Spleen (tissue), 11 donors: ENCODE data around the gene PLEKHJ1. TPM values are rescaled to one million over a fixed set of nuclear protein-coding genes. Genes with fewer than 3 reads are reported as not detected.
A peak's percentile ranks its signal among the peaks of the same experiment; 100 is the strongest.

Source experiments
- DNase-seq: peaks from one replicate; pipeline ENCODE4 v3.0.0-alpha.2; 2020
- H3K27ac ChIP-seq, 8 donors: fragments of 200-600 bp; sonication (generic) in 7 of 8; 1 replicate in 4 of 8; 2 replicates in 4 of 8; pipeline versions ENCODE4 v1.5.0 to v1.8.0; 2016 to 2021; ENCODE audit warnings: inconsistent platforms in 4 of 8, mild to moderate bottlenecking in 4 of 8, moderate library complexity in 1 of 8
- H3K27me3 ChIP-seq, 7 donors: fragments of 200-600 bp; sonication (generic) in 6 of 7; replicated peaks in 1 of 7; 1 replicate in 4 of 7; 2 replicates in 3 of 7; pipeline versions ENCODE4 v1.5.0 to v1.8.0; 2016 to 2021; ENCODE audit warnings: inconsistent platforms in 3 of 7, mild to moderate bottlenecking in 1 of 7
- H3K36me3 ChIP-seq, 6 donors: fragments of 200-600 bp; sonication (generic) in 5 of 6; 1 replicate in 4 of 6; 2 replicates in 2 of 6; pipeline versions ENCODE4 v1.5.0 to v1.8.0; 2016 to 2021; ENCODE audit warnings: inconsistent platforms in 2 of 6
- H3K4me1 ChIP-seq, 6 donors: fragments of 200-600 bp; sonication (generic) in 5 of 6; 1 replicate in 3 of 6; 2 replicates in 3 of 6; pipeline versions ENCODE4 v1.5.0 to v1.8.0; 2016 to 2021; ENCODE audit warnings: inconsistent platforms in 3 of 6
- H3K4me3 ChIP-seq, 8 donors: fragments of 200-600 bp; sonication (generic) in 7 of 8; 1 replicate in 4 of 8; 2 replicates in 4 of 8; pipeline versions ENCODE4 v1.5.0 to v1.8.0; 2016 to 2021; ENCODE audit warnings: inconsistent platforms in 4 of 8, mild to moderate bottlenecking in 4 of 8, moderate library complexity in 2 of 8
- H3K9me3 ChIP-seq, 8 donors: fragments of 200-600 bp; sonication (generic) in 7 of 8; 1 replicate in 4 of 8; 2 replicates in 4 of 8; pipeline versions ENCODE4 v1.5.0 to v1.8.0; 2016 to 2021; ENCODE audit warnings: inconsistent platforms in 4 of 8
- CTCF ChIP-seq, 11 experiments: fragments of 200-600 bp in 7 of 11; fragments of 450-650 bp in 4 of 11; sonication (generic) in 4 of 11; IDR thresholded peaks in 8 of 11; conservative IDR thresholded peaks in 3 of 11; 1 replicate in 7 of 11; 2 replicates in 4 of 11; pipeline versions ENCODE4 v1.4.0 to v1.8.0; 2016 to 2021; ENCODE audit warnings: antibody characterized with exemption in 11 of 11, inconsistent platforms in 4 of 11, mild to moderate bottlenecking in 1 of 11
- POLR2A ChIP-seq, 3 donors: fragments of 450-650 bp; IDR thresholded peaks; one replicate each; pipeline ENCODE4 v1.5.1; 2017; ENCODE audit warnings: antibody characterized with exemption in 3 of 3, mild to moderate bottlenecking in 1 of 3
- POLR2AphosphoS5 ChIP-seq, 3 donors: sonication (generic); formaldehyde crosslinking; IDR thresholded peaks; one replicate each; pipeline ENCODE4 v1.5.1; 2017; ENCODE audit warnings: antibody characterized with exemption in 3 of 3
- WGBS, 5 donors: extraction: QIAGEN DNeasy Blood & Tissue Kit in 3 of 5; methylation state at CpG; one replicate each; pipeline versions ENCODE4 v1.1.5 to v1.1.7; 2013 to 2018; 5-methylcytosine and 5-hydroxymethylcytosine counted together
- intact Hi-C: fragments of 100-400 bp; cut with DNase I; formaldehyde crosslinking; loops from one replicate; pipeline ENCODE4 v1.15.0; 2023; ENCODE audit warnings: low total_unique reads
- polyA plus RNA-seq, 3 donors: library from polyadenylated mRNA; stranded (reverse); fragments of 200-250 nt; gene quantifications; one replicate each; pipeline ENCODE4 v1.2.1, GENCODE V29; 2013
- total RNA-seq, 7 donors: library from RNA; depleted of rRNA in 3 of 7; stranded (reverse); fragments of >200 nt in 3 of 7; fragmentation: NEBNext Ultra II Directional in 4 of 7; extraction: Animal tissue kit (Norgen Biotek cat#: 25700) in 4 of 7; gene quantifications; one replicate each; pipeline versions ENCODE4 v1.1.0 to v1.2.1, GENCODE V29; 2016 to 2021
- donor health status: healthy with polysubstance abuse.
- donor health status: DM: no; HTN: no; CAD: no; lungs with moderate emphysema.
- donor health status: DM: no; HTN: no; CAD: no.
- donor health status: Bipolar disorder and iron deficiency.
- donor health status: healthy.
- donor health status: DM: no; HTN: no; CAD: no.
- donor health status: DM: yes; HTN: yes; CAD: no.

The PLEKHJ1 gene
- total and polyA plus RNA-seq, 10 donors: 37.7 to 117 (median 57.4) TPM

GRCh38 chr19:2188708-2189385, 47.3 kb downstream of the PLEKHJ1 start:
- Histone ChIP-seq H3K4me1 (peaks cover 4 to 55% (median 31%) of the 10 kb centered on the region in 6 donors), H3K4me3 (no peak overlapping the region), H3K27me3 (no peaks in the 10 kb centered on the region), H3K36me3 (peaks cover 0 to 99% (median 65%) of the 10 kb centered on the region in 6 donors), H3K27ac (peak overlapping the region in 3 of 8 donors; percentile 57 to 72 (median 63)), H3K9me3 (no peaks in the 10 kb centered on the region)
- TF ChIP-seq POLR2A (IDR thresholded peaks at IDR 0.05): no peak
- no peak for TF ChIP-seq POLR2AphosphoS5 (IDR thresholded peaks at IDR 0.05)
- TF ChIP-seq CTCF (IDR thresholded peaks at IDR 0.05 in 8 of 11, conservative IDR thresholded peaks at IDR 0.05 in 3 of 11): no peak
- 91 to 96% (median 95%) methylated on average over 9 to 19 of the region's 19 CpGs for WGBS, 5 donors
- intact Hi-C loops: no loop called here
- no peak for DNase-seq

- no peaks in the 10 kb centered on the region for H3K27me3 ChIP-seq
- TF ChIP-seq CTCF (IDR thresholded peaks at IDR 0.05 in 8 of 11, conservative IDR thresholded peaks at IDR 0.05 in 3 of 11): no peak
- peak in 1 of 3 donors; percentile 12 for TF ChIP-seq POLR2AphosphoS5 (IDR thresholded peaks at IDR 0.05)
- peak overlapping the region in 4 of 8 donors; percentile 8 to 72 (median 52) for H3K27ac ChIP-seq
- no peak overlapping the region for H3K4me3 ChIP-seq
- H3K9me3 ChIP-seq: no peaks in the 10 kb centered on the region
- intact Hi-C loops: no loop called here
- 67 to 96% (median 82%) methylated on average over 8 to 13 of the region's 13 CpGs for WGBS, 5 donors
- DNase-seq: no peak
- H3K4me1 ChIP-seq: peaks cover 7 to 72% (median 46%) of the 10 kb centered on the region in 6 donors
- peaks cover 0 to 99% (median 55%) of the 10 kb centered on the region in 6 donors for H3K36me3 ChIP-seq
These were observed 49.0 kb downstream of the PLEKHJ1 start for GRCh38 chr19:2187159-2187558.

GRCh38 chr19:2186071-2186846, 49.9 kb downstream of the PLEKHJ1 start:
- Histone ChIP-seq H3K27me3 (no peaks in the 10 kb centered on the region), H3K4me3 (no peak overlapping the region), H3K9me3 (no peaks in the 10 kb centered on the region), H3K4me1 (peaks cover 7 to 81% (median 49%) of the 10 kb centered on the region in 6 donors), H3K27ac (peak overlapping the region in 6 of 8 donors; percentile 54 to 72 (median 56)), H3K36me3 (peaks cover 0 to 99% (median 53%) of the 10 kb centered on the region in 6 donors)
- intact Hi-C loops: no loop called here
- DNase-seq: no peak
- TF ChIP-seq CTCF (IDR thresholded peaks at IDR 0.05 in 8 of 11, conservative IDR thresholded peaks at IDR 0.05 in 3 of 11): no peak
- peak; percentile 12 to 60 (median 49) for TF ChIP-seq POLR2AphosphoS5 (IDR thresholded peaks at IDR 0.05)
- WGBS, 5 donors: 82 to 89% (median 87%) methylated on average over 25 to 28 of the region's 28 CpGs

GRCh38 chr19:2185734-2186070, 50.4 kb downstream of the PLEKHJ1 start:
- DNase-seq: no peak
- Histone ChIP-seq H3K9me3 (no peaks in the 10 kb centered on the region), H3K27me3 (no peaks in the 10 kb centered on the region), H3K36me3 (peaks cover 0 to 99% (median 53%) of the 10 kb centered on the region in 6 donors), H3K4me3 (no peak overlapping the region), H3K27ac (peak overlapping the region in 7 of 8 donors; percentile 22 to 72 (median 56)), H3K4me1 (peaks cover 7 to 85% (median 49%) of the 10 kb centered on the region in 6 donors)
- intact Hi-C loops: no loop called here
- 73 to 85% (median 82%) methylated on average over 11 of the region's 11 CpGs for WGBS, 5 donors
- no peak for TF ChIP-seq CTCF (IDR thresholded peaks at IDR 0.05 in 8 of 11, conservative IDR thresholded peaks at IDR 0.05 in 3 of 11)
- no peak for TF ChIP-seq POLR2AphosphoS5 (IDR thresholded peaks at IDR 0.05)
- TF ChIP-seq POLR2A (IDR thresholded peaks at IDR 0.05): no peak
